B cell (primary cell): Measurements from ENCODE around the gene PRR3. TPM values are rescaled to one million over a fixed set of nuclear protein-coding genes. Genes with fewer than 3 reads are reported as not detected.
A peak's percentile ranks its signal among the peaks of the same experiment; 100 is the strongest.

Source experiments
- ATAC-seq: fragments of 200-7000 bp; cut with Tn5 transposase; one replicate; pipeline ENCODE4 v1.10.0; 2021; ENCODE audit warnings: low read depth, mild to moderate bottlenecking, moderate number of reproducible peaks, moderate library complexity
- CTCF ChIA-PET: fragments of 350-600 bp; sonication (Branson Sonifier 250); formaldehyde crosslinking; loops from one replicate; lab custom pipeline; 2021; ENCODE audit warnings: antibody characterized with exemption, inconsistent platforms; lab: Charles Lee
- POLR2A ChIA-PET: fragments of 350-600 bp; sonication (Branson Sonifier 250); formaldehyde crosslinking; loops from one replicate; lab custom pipeline; 2021; ENCODE audit warnings: antibody characterized with exemption; lab: Charles Lee
- DNase-seq: peaks from one replicate; pipeline ENCODE4 v3.0.0; 2013
- H2AFZ ChIP-seq: 2 replicates; pipeline ENCODE4 v1.6.1; 2012; ENCODE audit warnings: mild to moderate bottlenecking, low read depth, low read length; ENCODE audit not compliant: insufficient read depth, poor library complexity, severe bottlenecking
- H3K27ac ChIP-seq, 2 donors: 1 replicate in 1 of 2; 2 replicates in 1 of 2; pipeline ENCODE4 v1.5.1; 2012 to 2013; ENCODE audit warnings: low read length in 2 of 2, mild to moderate bottlenecking in 2 of 2, moderate library complexity in 1 of 2
- H3K27me3 ChIP-seq, 4 experiments: fragments of 200-600 bp in 1 of 4; sonication (generic) in 1 of 4; replicated peaks in 1 of 4; 1 replicate in 2 of 4; 2 replicates in 2 of 4; pipeline versions ENCODE4 v1.6.1 to v1.7.0; 2013 to 2016; ENCODE audit warnings: low read length in 3 of 4, mild to moderate bottlenecking in 2 of 4, mixed read lengths in 1 of 4, moderate library complexity in 1 of 4; ENCODE audit not compliant: insufficient read depth in 4 of 4, control insufficient read depth in 3 of 4; ENCODE audit errors: control extremely low read depth in 1 of 4
- H3K36me3 ChIP-seq, 2 experiments: replicated peaks in 1 of 2; 1 replicate in 1 of 2; 2 replicates in 1 of 2; pipeline versions ENCODE4 v1.6.1 to v1.7.1; 2013; ENCODE audit warnings: low read length in 1 of 2; ENCODE audit not compliant: insufficient read depth in 2 of 2, control insufficient read depth in 1 of 2; ENCODE audit errors: control extremely low read depth in 1 of 2, extremely low read depth in 1 of 2
- H3K4me1 ChIP-seq, 2 donors: fragments of 200-600 bp in 1 of 2; sonication (generic) in 1 of 2; 1 replicate in 1 of 2; 2 replicates in 1 of 2; pipeline versions ENCODE4 v1.5.1 to v1.6.1; 2013 to 2017; ENCODE audit warnings: low read length in 2 of 2; ENCODE audit not compliant: control insufficient read depth in 2 of 2, insufficient read depth in 2 of 2
- H3K4me2 ChIP-seq: replicated peaks from 2 replicates; pipeline ENCODE3; 2012; ENCODE audit warnings: mild to moderate bottlenecking, low read depth, low read length; ENCODE audit not compliant: poor library complexity, severe bottlenecking
- H3K4me3 ChIP-seq, 5 experiments: fragments of 200-600 bp in 1 of 5; sonication (generic) in 1 of 5; 1 replicate in 3 of 5; 2 replicates in 2 of 5; pipeline versions ENCODE4 v1.5.1 to v1.7.0; 2011 to 2016; ENCODE audit warnings: low read length in 4 of 5, mild to moderate bottlenecking in 4 of 5, low read depth in 2 of 5, control low read depth in 1 of 5, moderate library complexity in 1 of 5; ENCODE audit not compliant: insufficient read depth in 1 of 5; ENCODE audit errors: control extremely low read depth in 1 of 5, extremely low read depth in 1 of 5
- H3K79me2 ChIP-seq: fragments of 200-600 bp; sonication (generic); one replicate; pipeline ENCODE4 v1.6.0; 2016; ENCODE audit warnings: low read length; ENCODE audit not compliant: control insufficient read depth, insufficient read depth
- H3K9ac ChIP-seq: fragments of 200-600 bp; sonication (generic); 2 replicates; pipeline ENCODE4 v1.6.1; 2017; ENCODE audit warnings: mild to moderate bottlenecking, low read length, moderate library complexity
- H3K9me3 ChIP-seq, 3 donors: one replicate each; pipeline versions ENCODE4 v1.6.1 to v1.7.1; 2013; ENCODE audit warnings: low read length in 2 of 3; ENCODE audit not compliant: control insufficient read depth in 2 of 3, insufficient read depth in 1 of 3; ENCODE audit errors: control extremely low read depth in 1 of 3
- H4K20me1 ChIP-seq: 2 replicates; pipeline ENCODE4 v1.6.0; 2012; ENCODE audit warnings: mild to moderate bottlenecking, low read length; ENCODE audit not compliant: insufficient read depth, control insufficient read depth, poor library complexity, severe bottlenecking
- H3K27ac Mint-ChIP-seq: one replicate; pipeline ENCODE4 v1.8.0; 2021; ENCODE audit warnings: mixed read lengths
- H3K27me3 Mint-ChIP-seq: one replicate; pipeline ENCODE4 v1.8.0; 2021; ENCODE audit warnings: mixed read lengths
- H3K4me1 Mint-ChIP-seq: one replicate; pipeline ENCODE4 v1.8.0; 2021; ENCODE audit warnings: mixed read lengths
- H3K4me3 Mint-ChIP-seq: one replicate; pipeline ENCODE4 v1.8.0; 2021; ENCODE audit warnings: mixed read lengths
- H3K9me3 Mint-ChIP-seq: one replicate; pipeline ENCODE4 v1.8.0; 2022; ENCODE audit warnings: mixed read lengths; ENCODE audit not compliant: insufficient read depth
- CTCF ChIP-seq: fragments of 200-600 bp; IDR thresholded peaks from one replicate; pipeline ENCODE4 v1.8.0; 2022; ENCODE audit warnings: antibody characterized with exemption, mild to moderate bottlenecking
- EZH2 ChIP-seq: IDR thresholded peaks from 2 replicates; pipeline ENCODE4 v1.6.1; 2012; ENCODE audit warnings: borderline replicate concordance, low read depth, mild to moderate bottlenecking, moderate library complexity, low read length; ENCODE audit not compliant: insufficient read depth, poor library complexity, severe bottlenecking
- WGBS: methylation state at CpG from one replicate; pipeline ENCODE4 v1.1.5; 2013; ENCODE audit warnings: missing lambda C conversion rate; ENCODE audit not compliant: insufficient coverage; 5-methylcytosine and 5-hydroxymethylcytosine counted together
- intact Hi-C: fragments of 100-400 bp; cut with micrococcal nuclease; formaldehyde crosslinking; loops from one replicate; pipeline ENCODE4 v1.10.0; 2022
- polyA plus RNA-seq: library from polyadenylated mRNA; depleted of rRNA; stranded (reverse); fragments of >200 nt; gene quantifications from 2 replicates; pipeline ENCODE4 v1.2.3, GENCODE V29; 2012
- total RNA-seq, 2 donors: library from RNA; stranded (reverse); fragments of 120-200 nt in 1 of 2; gene quantifications; 1 replicate in 1 of 2; 2 replicates in 1 of 2; pipeline versions ENCODE4 v1.2.3 to v1.2.4, GENCODE V29; 2013 to 2022

The PRR3 gene
- total and polyA plus RNA-seq, 2 donors (not counting 1 experiment from before 2014, with no cell fraction given): 15.0 to 30.3 TPM

GRCh38 chr6:30542404-30542725 is 14.7 kb upstream of the PRR3 start:
- POLR2A ChIA-PET: interaction anchor here (0.6 to 2.6 kb wide), 13 partner anchors 10 to 949 kb away, joined by 3 to 10 read pairs (median 4); partner anchors contain the start of genes GNL1 and PRR3

More at GRCh38 chr6:30542404-30542725, 14.7 kb upstream of the PRR3 start:
- CTCF ChIA-PET: interaction anchor here (0.8 to 15.6 kb wide), 29 partner anchors 12 to 545 kb away, joined by 3 to 681 read pairs (median 13); partner anchors contain the start of genes ABCF1, DHX16, GNL1 and MDC1
- Histone ChIP-seq H2AFZ (peak overlapping the region; percentile 10), H3K4me1 (peaks cover 18 to 29% of the 10 kb centered on the region in 2 donors), H3K9ac (peak overlapping the region; percentile 62), H3K9me3 (no peaks in the 10 kb centered on the region), H3K4me3 (peak overlapping the region; percentile 44 to 73 (median 63)), H3K27me3 (no peaks in the 10 kb centered on the region), H3K36me3 (peaks cover 0 to 20% of the 10 kb centered on the region in 2 experiments), H3K79me2 (no peaks in the 10 kb centered on the region), H3K27ac (peak overlapping the region; percentile 71 to 89), H4K20me1 (no peaks in the 10 kb centered on the region), H3K4me2 (peak overlapping the region; percentile 77)
- WGBS: 0% methylated on average over 1 of the region's 4 CpGs
- TF ChIP-seq CTCF (no peak), EZH2 (no peak)
- intact Hi-C loops: loop anchor here (2.0 kb wide), 2 partner anchors 54 to 72 kb away; no protein-coding TSS in a partner anchor
- H3K4me1 Mint-ChIP-seq: peaks cover 30% of the 10 kb centered on the region
- DNase-seq (peak; percentile 79), ATAC-seq (peak; percentile 65)
- peak overlapping the region; percentile 87 for H3K27ac Mint-ChIP-seq
- no peaks in the 10 kb centered on the region for H3K9me3 Mint-ChIP-seq
- peak overlapping the region; percentile 88 for H3K4me3 Mint-ChIP-seq
- no peaks in the 10 kb centered on the region for H3K27me3 Mint-ChIP-seq
